T-cell (primary cell): ENCODE measurements around the gene NEK7. TPM values are rescaled to one million over a fixed set of nuclear protein-coding genes. Genes with fewer than 3 reads are reported as not detected.
A peak's percentile ranks its signal among the peaks of the same experiment; 100 is the strongest.

ENCODE experiments used
- ATAC-seq, 4 experiments: fragments of 200-7000 bp in 3 of 4; fragments of 150-1000 bp in 1 of 4; cut with Tn5 transposase; replicated peaks in 1 of 4; 1 replicate in 3 of 4; 2 replicates in 1 of 4; pipeline ENCODE4 v1.10.0; 2021; ENCODE audit warnings: moderate library complexity in 3 of 4, mild to moderate bottlenecking in 2 of 4, moderate number of reproducible peaks in 1 of 4
- CTCF ChIA-PET, 2 donors: fragments of 300-600 bp; sonication (Branson Sonifier 250); formaldehyde crosslinking; loops; one replicate each; lab custom pipeline; 2022; ENCODE audit warnings: antibody characterized with exemption in 2 of 2; lab: Charles Lee
- POLR2A ChIA-PET, 2 donors: fragments of 300-600 bp; sonication (Branson Sonifier 250); formaldehyde crosslinking; loops; one replicate each; lab custom pipeline; 2022; ENCODE audit warnings: antibody characterized with exemption in 2 of 2; lab: Charles Lee
- DNase-seq, 35 experiments: peaks; one replicate each; pipeline versions ENCODE4 v3.0.0 to v3.0.0-alpha.2; 2013 to 2023
- H3K27ac ChIP-seq: one replicate; pipeline ENCODE4 v1.5.1; 2013; ENCODE audit warnings: low read length
- H3K27me3 ChIP-seq, 2 experiments: replicated peaks in 1 of 2; 1 replicate in 1 of 2; 2 replicates in 1 of 2; pipeline versions ENCODE4 v1.6.1 to v1.7.0; 2013; ENCODE audit warnings: low read length in 1 of 2, mixed read lengths in 1 of 2; ENCODE audit not compliant: control insufficient read depth in 2 of 2, insufficient read depth in 2 of 2; ENCODE audit errors: extremely low read depth in 1 of 2
- H3K36me3 ChIP-seq, 2 donors: 1 replicate in 1 of 2; 2 replicates in 1 of 2; pipeline versions ENCODE4 v1.6.1 to v1.7.0; 2013; ENCODE audit warnings: low read length in 1 of 2; ENCODE audit not compliant: control insufficient read depth in 2 of 2, insufficient read depth in 1 of 2; ENCODE audit errors: extremely low read depth in 1 of 2
- H3K4me1 ChIP-seq, 2 experiments: 1 replicate in 1 of 2; 2 replicates in 1 of 2; pipeline versions ENCODE4 v1.6.1 to v1.7.0; 2013; ENCODE audit warnings: low read length in 2 of 2, mixed read lengths in 1 of 2; ENCODE audit not compliant: insufficient read depth in 2 of 2, control insufficient read depth in 1 of 2; ENCODE audit errors: extremely low read depth in 1 of 2
- H3K4me3 ChIP-seq, 2 donors: 1 replicate in 1 of 2; 2 replicates in 1 of 2; pipeline versions ENCODE4 v1.5.1 to v1.7.0; 2013; ENCODE audit warnings: mild to moderate bottlenecking in 2 of 2, low read length in 1 of 2, moderate library complexity in 1 of 2; ENCODE audit not compliant: control insufficient read depth in 1 of 2; ENCODE audit errors: extremely low read depth in 1 of 2
- H3K9me3 ChIP-seq: 2 replicates; pipeline ENCODE4 v1.7.0; 2013
- H3K27ac Mint-ChIP-seq, 2 donors: one replicate each; pipeline ENCODE4 v1.8.0; 2020 to 2021; ENCODE audit warnings: mild to moderate bottlenecking in 2 of 2, mixed read lengths in 2 of 2
- H3K27me3 Mint-ChIP-seq, 2 donors: one replicate each; pipeline ENCODE4 v1.8.0; 2021 to 2022; ENCODE audit warnings: mixed read lengths in 2 of 2
- H3K36me3 Mint-ChIP-seq: one replicate; pipeline ENCODE4 v1.8.0; 2021; ENCODE audit warnings: mixed read lengths
- H3K4me1 Mint-ChIP-seq, 3 donors: one replicate each; pipeline ENCODE4 v1.8.0; 2020 to 2022; ENCODE audit warnings: mixed read lengths in 3 of 3, mild to moderate bottlenecking in 1 of 3
- H3K4me3 Mint-ChIP-seq, 3 donors: one replicate each; pipeline ENCODE4 v1.8.0; 2020 to 2022; ENCODE audit warnings: mild to moderate bottlenecking in 3 of 3, mixed read lengths in 3 of 3, moderate library complexity in 3 of 3
- H3K9me3 Mint-ChIP-seq, 3 donors: one replicate each; pipeline ENCODE4 v1.8.0; 2020 to 2022; ENCODE audit warnings: mixed read lengths in 3 of 3
- WGBS: methylation state at CpG from one replicate; pipeline ENCODE4 v1.1.5; 2013; ENCODE audit warnings: missing lambda C conversion rate; ENCODE audit not compliant: insufficient coverage; 5-methylcytosine and 5-hydroxymethylcytosine counted together
- total RNA-seq, 35 experiments: library from RNA in 6 of 35; stranded (reverse) in 6 of 35; fragments of 120-200 nt in 1 of 35; gene quantifications; one replicate each; pipeline versions ENCODE4 v1.2.1 to v1.2.4 and lab custom pipeline; 2013 to 2026

Gene NEK7
- total RNA-seq, 5 donors from 2014 or later (not counting 1 experiment from before 2014, with no cell fraction given) = 31.8 to 75.4 (median 69.9) TPM

DNA sequence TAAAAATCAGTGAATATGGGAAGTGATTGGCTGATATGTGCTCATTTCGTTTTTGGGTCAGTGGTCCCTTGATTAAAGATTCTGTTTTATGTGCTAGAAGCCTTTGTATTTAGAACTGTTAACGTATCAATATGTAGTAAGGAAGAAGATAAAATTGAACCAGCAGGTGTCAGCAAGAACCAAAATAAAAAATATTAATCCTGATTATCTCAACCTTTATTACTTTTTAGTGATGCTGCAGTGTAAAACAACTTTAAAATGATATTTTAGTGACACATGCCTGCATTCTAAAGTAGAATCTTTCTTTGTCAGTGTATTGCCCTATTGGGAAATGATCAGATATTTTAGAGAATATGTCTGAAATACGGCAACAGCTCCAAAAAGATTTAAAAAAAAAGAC, 49.5 kb downstream of the NEK7 start:
- Mint-ChIP-seq H3K36me3 (peaks cover 7% of the 10 kb centered on the region), H3K27me3 (no peaks in the 10 kb centered on the region), H3K4me1 (peaks cover 58% of the 10 kb centered on the region in 3 donors), H3K4me3 (no peak overlapping the region), H3K9me3 (no peaks in the 10 kb centered on the region), H3K27ac (no peak overlapping the region)
- no peak overlapping the region for H3K4me3 ChIP-seq
- no CpG with 5 or more reads among the region's 3 CpGs for WGBS
- ATAC-seq = no peak
- DNase-seq = no peak
- peaks cover 0 to 17% of the 10 kb centered on the region in 2 experiments for H3K4me1 ChIP-seq
- H3K27me3 ChIP-seq = no peaks in the 10 kb centered on the region
- peaks cover 0 to 4% of the 10 kb centered on the region in 2 donors for H3K36me3 ChIP-seq
- H3K27ac ChIP-seq = no peak overlapping the region
- ChIA-PET POLR2A (no interaction called here), CTCF (no interaction called here)
- no peaks in the 10 kb centered on the region for H3K9me3 ChIP-seq

DNA sequence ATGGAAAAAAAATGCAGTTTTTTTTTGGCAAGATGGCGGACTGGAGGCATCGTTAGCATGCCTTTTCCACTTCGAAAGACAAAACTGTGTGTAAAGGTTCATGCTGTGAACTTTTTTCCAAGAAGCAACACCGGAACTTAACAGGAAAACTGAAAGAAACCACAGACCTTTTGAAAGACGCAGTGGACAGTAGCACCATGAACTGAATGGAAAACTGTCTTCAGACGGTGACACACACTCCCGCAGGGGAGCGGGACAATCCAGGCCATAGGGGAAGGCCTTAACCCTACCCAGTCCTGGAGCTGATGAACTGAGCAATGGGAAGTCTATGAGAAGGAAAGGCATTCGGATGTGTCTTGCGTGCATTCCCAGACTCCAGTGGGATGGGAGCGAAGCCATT, 54.9 kb downstream of the NEK7 start:
- Histone ChIP-seq H3K27ac (no peak overlapping the region), H3K9me3 (peaks cover 2% of the 10 kb centered on the region), H3K36me3 (peaks cover 0 to 19% of the 10 kb centered on the region in 2 donors), H3K4me3 (no peak overlapping the region), H3K4me1 (peaks cover 0 to 9% of the 10 kb centered on the region in 2 experiments), H3K27me3 (no peaks in the 10 kb centered on the region)
- H3K4me3 Mint-ChIP-seq = no peak overlapping the region
- ATAC-seq = no peak
- no peaks in the 10 kb centered on the region for H3K27me3 Mint-ChIP-seq
- POLR2A ChIA-PET = interaction anchor here in 1 of 2 donors (0.6 kb wide), 1 partner anchor 24 kb away, joined by 3 read pairs; no protein-coding TSS in a partner anchor
- H3K27ac Mint-ChIP-seq = no peak overlapping the region
- no peak for DNase-seq
- CTCF ChIA-PET = no interaction called here
- peaks cover 28% of the 10 kb centered on the region for H3K36me3 Mint-ChIP-seq
- peaks cover 0 to 16% (median 3%) of the 10 kb centered on the region in 3 donors for H3K9me3 Mint-ChIP-seq
- peaks cover 23 to 29% (median 26%) of the 10 kb centered on the region in 3 donors for H3K4me1 Mint-ChIP-seq
- WGBS = 96% methylated on average over 8 of the region's 11 CpGs

DNA sequence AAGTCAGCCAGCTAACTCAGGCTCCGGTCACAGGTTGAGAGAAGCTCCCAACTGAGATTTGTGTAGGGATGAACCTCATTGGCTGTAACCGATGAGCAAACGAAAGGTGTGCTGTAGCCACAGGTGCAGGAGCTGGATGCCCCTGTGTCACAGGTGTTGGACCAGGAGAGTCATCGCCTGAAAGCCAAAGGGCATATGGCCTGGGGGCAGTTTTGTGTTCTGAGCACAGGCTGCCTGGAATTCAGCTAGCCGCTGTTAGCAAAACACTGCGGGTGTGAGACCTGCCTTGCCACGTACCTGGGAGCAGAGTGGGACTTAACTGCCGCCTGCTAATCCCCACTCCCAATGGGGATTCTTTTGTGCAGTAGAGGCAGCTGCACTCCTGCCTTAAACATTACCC, 55.3 kb downstream of the NEK7 start:
- ChIA-PET CTCF (no interaction called here), POLR2A (interaction anchor here in 1 of 2 donors (0.6 kb wide), 1 partner anchor 24 kb away, joined by 3 read pairs; no protein-coding TSS in a partner anchor)
- Mint-ChIP-seq H3K4me3 (no peak overlapping the region), H3K4me1 (peaks cover 25 to 33% (median 30%) of the 10 kb centered on the region in 3 donors), H3K36me3 (peaks cover 28% of the 10 kb centered on the region), H3K9me3 (peaks cover under 1 to 17% (median 3%) of the 10 kb centered on the region in 3 donors), H3K27ac (no peak overlapping the region), H3K27me3 (no peaks in the 10 kb centered on the region)
- ATAC-seq (no peak), DNase-seq (no peak)
- Histone ChIP-seq H3K27ac (no peak overlapping the region), H3K4me3 (no peak overlapping the region), H3K36me3 (peaks cover 0 to 19% of the 10 kb centered on the region in 2 donors), H3K27me3 (no peaks in the 10 kb centered on the region), H3K4me1 (peaks cover 0 to 9% of the 10 kb centered on the region in 2 experiments), H3K9me3 (peaks cover 2% of the 10 kb centered on the region)
- 100% methylated on average over 4 of the region's 8 CpGs for WGBS

DNA sequence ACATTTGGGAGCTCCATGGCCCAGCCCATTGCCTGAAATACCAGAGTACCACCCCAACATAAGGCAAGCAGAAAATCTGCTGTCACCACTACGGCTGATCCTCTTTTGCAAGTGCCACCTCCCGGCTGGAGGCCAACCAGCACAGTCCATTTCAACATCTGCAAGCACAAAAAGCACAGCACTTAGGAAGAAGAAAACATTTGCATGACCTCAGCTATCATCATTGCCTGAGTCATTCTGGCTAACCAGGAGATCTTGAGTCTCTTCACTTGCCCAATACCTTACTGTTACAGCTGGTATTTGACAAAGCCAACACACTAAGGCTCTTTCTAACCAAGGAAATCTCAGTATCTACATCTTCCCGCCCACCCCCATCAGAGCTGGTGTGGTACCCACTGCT, 55.9 kb downstream of the NEK7 start:
- no peak overlapping the region for H3K27ac ChIP-seq
- Mint-ChIP-seq H3K4me1 (peaks cover 25 to 34% (median 32%) of the 10 kb centered on the region in 3 donors), H3K27me3 (no peaks in the 10 kb centered on the region), H3K9me3 (peaks cover 3 to 17% (median 4%) of the 10 kb centered on the region in 3 donors), H3K27ac (no peak overlapping the region), H3K36me3 (peaks cover 28% of the 10 kb centered on the region), H3K4me3 (no peak overlapping the region)
- peaks cover 2% of the 10 kb centered on the region for H3K9me3 ChIP-seq
- H3K4me1 ChIP-seq = peaks cover 0 to 9% of the 10 kb centered on the region in 2 experiments
- ChIA-PET CTCF (no interaction called here), POLR2A (no interaction called here)
- 100% methylated on average over 2 of the region's 3 CpGs for WGBS
- H3K4me3 ChIP-seq = no peak overlapping the region
- DNase-seq (no peak), ATAC-seq (no peak)
- no peaks in the 10 kb centered on the region for H3K27me3 ChIP-seq
- peaks cover 0 to 19% of the 10 kb centered on the region in 2 donors for H3K36me3 ChIP-seq

DNA sequence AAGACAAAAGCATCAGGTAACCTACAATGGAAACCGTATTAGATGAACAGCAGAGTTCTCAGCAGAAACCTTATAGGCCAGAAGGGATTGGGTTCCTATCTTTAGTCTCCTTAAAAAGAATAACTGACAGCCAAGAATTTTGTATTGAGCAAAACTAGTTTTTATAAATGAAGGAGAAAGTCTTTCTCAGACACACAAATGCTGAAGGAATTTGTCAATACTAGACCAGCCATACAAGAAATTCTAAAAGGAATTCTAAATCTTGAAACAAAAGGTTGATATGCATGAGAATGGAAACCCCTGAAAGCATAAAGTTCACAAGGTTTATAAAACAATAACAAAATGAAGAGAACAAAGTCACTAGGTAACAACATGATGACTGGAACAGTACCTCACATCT, 58.1 kb downstream of the NEK7 start:
- POLR2A ChIA-PET = no interaction called here
- CTCF ChIA-PET = no interaction called here
- H3K27ac ChIP-seq = no peak overlapping the region
- H3K27me3 Mint-ChIP-seq = no peaks in the 10 kb centered on the region
- H3K9me3 ChIP-seq = peaks cover 2% of the 10 kb centered on the region
- H3K36me3 Mint-ChIP-seq = peaks cover 28% of the 10 kb centered on the region
- H3K4me3 Mint-ChIP-seq = no peak overlapping the region
- DNase-seq (no peak), ATAC-seq (no peak)
- no CpG with 5 or more reads among the region's 1 CpG for WGBS
- H3K27me3 ChIP-seq = no peaks in the 10 kb centered on the region
- no peak overlapping the region for H3K4me3 ChIP-seq
- peaks cover 0 to 7% of the 10 kb centered on the region in 2 experiments for H3K4me1 ChIP-seq
- peaks cover 3 to 17% (median 4%) of the 10 kb centered on the region in 3 donors for H3K9me3 Mint-ChIP-seq
- H3K27ac Mint-ChIP-seq = no peak overlapping the region
- H3K4me1 Mint-ChIP-seq = peaks cover 22 to 38% (median 35%) of the 10 kb centered on the region in 3 donors
- H3K36me3 ChIP-seq = peaks cover 0 to 16% of the 10 kb centered on the region in 2 donors

DNA sequence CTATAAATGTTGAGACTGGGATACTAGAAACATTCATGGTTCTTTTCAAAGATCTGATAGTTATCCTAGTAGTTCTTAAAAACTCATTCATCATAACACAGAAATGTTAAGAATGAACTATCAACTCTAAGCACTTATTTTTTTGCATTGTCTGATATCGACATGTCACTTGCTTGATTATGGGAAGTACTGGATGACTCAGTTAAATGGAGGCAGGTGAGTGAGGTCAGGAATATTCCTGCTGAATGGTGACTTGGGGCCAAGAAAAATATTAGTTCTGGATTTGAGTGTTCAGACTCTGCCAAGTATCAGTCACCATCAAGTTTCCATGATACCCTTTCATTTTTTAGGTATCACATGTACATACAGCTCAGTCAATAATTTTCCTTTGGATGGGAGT, 63.6 kb downstream of the NEK7 start:
- no peak overlapping the region for H3K27ac ChIP-seq
- Mint-ChIP-seq H3K27ac (peak overlapping the region in 1 of 2 donors; percentile 39), H3K4me3 (no peak overlapping the region), H3K4me1 (peaks cover 33 to 49% (median 47%) of the 10 kb centered on the region in 3 donors), H3K9me3 (peaks cover 2 to 8% (median 4%) of the 10 kb centered on the region in 3 donors), H3K36me3 (peaks cover 26% of the 10 kb centered on the region), H3K27me3 (no peaks in the 10 kb centered on the region)
- no peaks in the 10 kb centered on the region for H3K36me3 ChIP-seq
- DNase-seq (no peak), ATAC-seq (no peak)
- H3K9me3 ChIP-seq = no peaks in the 10 kb centered on the region
- no CpG with 5 or more reads among the region's 1 CpG for WGBS
- CTCF ChIA-PET = interaction anchor here in 1 of 2 donors (0.6 to 1.3 kb wide), 4 partner anchors 22 to 358 kb away, joined by 3 to 4 read pairs (median 3); no protein-coding TSS in a partner anchor
- no peaks in the 10 kb centered on the region for H3K27me3 ChIP-seq
- no peaks in the 10 kb centered on the region for H3K4me1 ChIP-seq
- POLR2A ChIA-PET = no interaction called here
- no peak overlapping the region for H3K4me3 ChIP-seq
